ENCODE measurements around the gene S100A16. TPM values are rescaled to one million over a fixed set of nuclear protein-coding genes. Genes with fewer than 3 reads are reported as not detected.

Gene S100A16
- total and polyA plus RNA-seq, 2 donors (not counting 1 experiment from before 2014, with no cell fraction given) = 121 to 182 TPM

DNA sequence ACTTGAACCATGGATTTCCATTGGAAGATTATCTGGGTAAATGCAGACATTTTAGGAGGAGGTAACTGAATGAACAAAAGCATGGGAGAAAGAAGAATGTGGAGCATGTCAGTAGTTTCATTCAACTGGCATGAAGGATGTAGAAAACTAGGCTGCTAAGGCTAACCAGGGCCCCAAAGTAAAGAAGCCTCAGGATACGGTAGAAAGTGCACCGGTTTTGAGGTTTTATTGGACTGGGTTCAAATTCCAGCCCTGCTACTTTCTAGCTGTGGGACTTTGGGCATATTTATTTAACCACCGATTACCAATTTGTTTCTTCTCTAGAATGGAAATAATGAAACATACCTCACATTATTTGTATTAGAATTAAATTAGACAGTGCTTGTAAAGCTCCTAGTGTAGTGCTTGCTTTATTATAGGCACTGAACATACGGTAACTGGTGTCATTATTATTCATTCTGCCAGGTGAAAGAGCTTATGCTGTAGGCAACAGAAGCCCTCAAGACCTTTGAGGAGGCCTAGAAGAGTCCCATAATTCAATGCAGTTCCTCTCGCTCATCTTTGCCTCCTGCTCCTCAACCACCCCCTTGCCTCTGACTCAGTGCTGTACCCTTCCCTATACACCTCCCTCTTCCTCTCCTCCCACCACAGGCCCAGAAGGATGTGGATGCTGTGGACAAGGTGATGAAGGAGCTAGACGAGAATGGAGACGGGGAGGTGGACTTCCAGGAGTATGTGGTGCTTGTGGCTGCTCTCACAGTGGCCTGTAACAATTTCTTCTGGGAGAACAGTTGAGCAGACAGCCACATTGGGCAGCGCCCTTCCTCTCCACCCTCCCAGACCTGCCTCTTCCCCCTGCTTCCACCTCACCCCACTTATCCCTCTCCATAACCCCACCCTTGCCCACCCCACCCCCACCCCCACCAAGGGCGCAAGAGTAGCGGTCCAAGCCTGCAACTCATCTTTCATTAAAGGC lies 18.4 kb upstream of the S100A16 start:
- Histone ChIP-seq H3K4me1 (ENCODE audit: control insufficient read depth, extremely low read depth, insufficient read depth, low read length) (peaks cover 7% of the 10 kb centered on the region), H2AFZ (ENCODE audit: low read length) (no peak overlapping the region), H3K36me3 (ENCODE audit: control insufficient read depth, insufficient read depth, low read length) (no peaks in the 10 kb centered on the region), H3K27ac (ENCODE audit: insufficient read depth, low read length) (no peak overlapping the region), H3K79me2 (ENCODE audit: control insufficient read depth, insufficient read depth, low read length) (peaks cover 24% of the 10 kb centered on the region), H3K9ac (ENCODE audit: insufficient read depth, low read length) (no peak overlapping the region), H3K4me2 (ENCODE audit: extremely low read depth, insufficient read depth, low read length) (no peak overlapping the region), H3K4me3 (replicated peaks in 1 of 4; ENCODE audit: control extremely low read depth in 1 of 4, insufficient read depth in 1 of 4, low read depth in 3 of 4, low read length in 4 of 4) (no peak overlapping the region), H3K9me3 (ENCODE audit: control insufficient read depth, insufficient read depth, low read depth, low read length) (no peaks in the 10 kb centered on the region), H4K20me1 (ENCODE audit: control insufficient read depth, extremely low read depth, insufficient read depth, low read length) (no peaks in the 10 kb centered on the region), H3K27me3 (ENCODE audit: control insufficient read depth, insufficient read depth, low read length) (no peaks in the 10 kb centered on the region)
- no peak for TF ChIP-seq EZH2 (IDR thresholded peaks at IDR 0.05; ENCODE audit: low read length, missing control alignments)
- TF ChIP-seq, protein P1, sequence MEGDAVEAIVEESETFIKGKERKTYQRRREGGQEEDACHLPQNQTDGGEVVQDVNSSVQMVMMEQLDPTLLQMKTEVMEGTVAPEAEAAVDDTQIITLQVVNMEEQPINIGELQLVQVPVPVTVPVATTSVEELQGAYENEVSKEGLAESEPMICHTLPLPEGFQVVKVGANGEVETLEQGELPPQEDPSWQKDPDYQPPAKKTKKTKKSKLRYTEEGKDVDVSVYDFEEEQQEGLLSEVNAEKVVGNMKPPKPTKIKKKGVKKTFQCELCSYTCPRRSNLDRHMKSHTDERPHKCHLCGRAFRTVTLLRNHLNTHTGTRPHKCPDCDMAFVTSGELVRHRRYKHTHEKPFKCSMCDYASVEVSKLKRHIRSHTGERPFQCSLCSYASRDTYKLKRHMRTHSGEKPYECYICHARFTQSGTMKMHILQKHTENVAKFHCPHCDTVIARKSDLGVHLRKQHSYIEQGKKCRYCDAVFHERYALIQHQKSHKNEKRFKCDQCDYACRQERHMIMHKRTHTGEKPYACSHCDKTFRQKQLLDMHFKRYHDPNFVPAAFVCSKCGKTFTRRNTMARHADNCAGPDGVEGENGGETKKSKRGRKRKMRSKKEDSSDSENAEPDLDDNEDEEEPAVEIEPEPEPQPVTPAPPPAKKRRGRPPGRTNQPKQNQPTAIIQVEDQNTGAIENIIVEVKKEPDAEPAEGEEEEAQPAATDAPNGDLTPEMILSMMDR (conservative IDR thresholded peaks at IDR 0.05 in 1 of 2, IDR thresholded peaks at IDR 0.05 in 1 of 2; ENCODE audit: low read depth in 1 of 2, low read length in 2 of 2) = no peak
- peak in 1 of 2 donors; percentile 44 for DNase-seq (ENCODE audit: low read depth in 2 of 2)

DNA sequence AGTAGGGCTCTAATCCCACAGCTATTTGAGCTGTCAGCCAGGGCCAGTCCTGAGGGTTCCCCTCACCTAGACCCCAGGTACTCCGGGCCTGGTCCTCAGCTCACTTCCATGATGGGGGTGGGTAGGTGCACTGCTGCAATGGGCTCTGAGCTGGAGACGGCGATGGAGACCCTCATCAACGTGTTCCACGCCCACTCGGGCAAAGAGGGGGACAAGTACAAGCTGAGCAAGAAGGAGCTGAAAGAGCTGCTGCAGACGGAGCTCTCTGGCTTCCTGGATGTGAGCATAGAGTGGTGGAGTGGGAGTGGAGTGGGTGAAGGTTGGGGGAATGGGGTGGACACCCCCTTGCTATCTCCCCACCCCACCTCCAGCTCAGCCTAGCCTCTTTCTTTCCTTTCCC lies 17.4 kb upstream of the S100A16 start:
- Histone ChIP-seq H3K9me3 (ENCODE audit: control insufficient read depth, insufficient read depth, low read depth, low read length) (no peaks in the 10 kb centered on the region), H3K27ac (ENCODE audit: insufficient read depth, low read length) (no peak overlapping the region), H3K4me2 (ENCODE audit: extremely low read depth, insufficient read depth, low read length) (no peak overlapping the region), H3K79me2 (ENCODE audit: control insufficient read depth, insufficient read depth, low read length) (peaks cover 22% of the 10 kb centered on the region), H2AFZ (ENCODE audit: low read length) (no peak overlapping the region), H3K4me3 (replicated peaks in 1 of 4; ENCODE audit: control extremely low read depth in 1 of 4, insufficient read depth in 1 of 4, low read depth in 3 of 4, low read length in 4 of 4) (no peak overlapping the region), H3K36me3 (ENCODE audit: control insufficient read depth, insufficient read depth, low read length) (peaks cover 1% of the 10 kb centered on the region), H3K9ac (ENCODE audit: insufficient read depth, low read length) (no peak overlapping the region), H3K4me1 (ENCODE audit: control insufficient read depth, extremely low read depth, insufficient read depth, low read length) (peaks cover 9% of the 10 kb centered on the region), H3K27me3 (ENCODE audit: control insufficient read depth, insufficient read depth, low read length) (no peaks in the 10 kb centered on the region), H4K20me1 (ENCODE audit: control insufficient read depth, extremely low read depth, insufficient read depth, low read length) (no peaks in the 10 kb centered on the region)
- TF ChIP-seq EZH2 (IDR thresholded peaks at IDR 0.05; ENCODE audit: low read length, missing control alignments) = no peak
- TF ChIP-seq, protein P1 (conservative IDR thresholded peaks at IDR 0.05 in 1 of 2, IDR thresholded peaks at IDR 0.05 in 1 of 2; ENCODE audit: low read depth in 1 of 2, low read length in 2 of 2) = no peak
- DNase-seq (ENCODE audit: low read depth in 2 of 2) = no peak

DNA sequence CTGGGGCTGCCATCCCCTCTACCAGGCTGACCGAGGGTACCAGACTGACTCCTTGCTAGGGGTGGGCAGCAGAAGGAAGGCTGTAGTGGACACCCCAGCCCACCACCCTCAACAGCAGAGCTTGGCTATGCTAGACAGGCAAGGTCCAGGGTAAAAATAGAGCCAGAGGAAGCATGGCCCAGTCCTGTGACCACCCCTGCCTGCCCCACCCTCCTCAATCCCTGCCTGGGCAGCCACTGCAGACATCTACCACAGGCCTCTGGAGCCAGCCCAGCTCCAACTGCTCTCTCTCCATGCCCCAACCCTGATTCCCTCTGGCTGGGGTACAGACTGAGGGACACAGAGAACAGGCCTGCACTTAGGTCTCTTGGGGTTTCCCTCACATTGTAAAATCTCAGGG lies 17.0 kb upstream of the S100A16 start:
- no peak for DNase-seq (ENCODE audit: low read depth in 2 of 2)
- Histone ChIP-seq H3K27ac (ENCODE audit: insufficient read depth, low read length) (no peak overlapping the region), H3K4me1 (ENCODE audit: control insufficient read depth, extremely low read depth, insufficient read depth, low read length) (peaks cover 9% of the 10 kb centered on the region), H4K20me1 (ENCODE audit: control insufficient read depth, extremely low read depth, insufficient read depth, low read length) (no peaks in the 10 kb centered on the region), H2AFZ (ENCODE audit: low read length) (no peak overlapping the region), H3K4me2 (ENCODE audit: extremely low read depth, insufficient read depth, low read length) (no peak overlapping the region), H3K9me3 (ENCODE audit: control insufficient read depth, insufficient read depth, low read depth, low read length) (no peaks in the 10 kb centered on the region), H3K9ac (ENCODE audit: insufficient read depth, low read length) (no peak overlapping the region), H3K79me2 (ENCODE audit: control insufficient read depth, insufficient read depth, low read length) (peaks cover 21% of the 10 kb centered on the region), H3K4me3 (replicated peaks in 1 of 4; ENCODE audit: control extremely low read depth in 1 of 4, insufficient read depth in 1 of 4, low read depth in 3 of 4, low read length in 4 of 4) (no peak overlapping the region), H3K27me3 (ENCODE audit: control insufficient read depth, insufficient read depth, low read length) (no peaks in the 10 kb centered on the region), H3K36me3 (ENCODE audit: control insufficient read depth, insufficient read depth, low read length) (peaks cover 2% of the 10 kb centered on the region)
- TF ChIP-seq, protein P1 (conservative IDR thresholded peaks at IDR 0.05 in 1 of 2, IDR thresholded peaks at IDR 0.05 in 1 of 2; ENCODE audit: low read depth in 1 of 2, low read length in 2 of 2) = no peak
- TF ChIP-seq EZH2 (IDR thresholded peaks at IDR 0.05; ENCODE audit: low read length, missing control alignments) = no peak
